BE2C (cell line): ENCODE results near the gene GALNT1.

Experiments
- DNase-seq: peaks from one replicate; pipeline ENCODE4 v3.0.0-alpha.2; 2020
- H3K27me3 ChIP-seq: fragments of 250-450 bp; sonication (Bioruptor Pico); 2 replicates; pipeline ENCODE4 v1.5.1; 2020; ENCODE audit warnings: mild to moderate bottlenecking
- H3K36me3 ChIP-seq: fragments of 250-450 bp; sonication (Bioruptor Pico); 2 replicates; pipeline ENCODE4 v1.5.1; 2020; ENCODE audit warnings: mild to moderate bottlenecking
- H3K4me1 ChIP-seq: fragments of 250-450 bp; sonication (Bioruptor Pico); 2 replicates; pipeline ENCODE4 v1.5.1; 2020
- H3K4me3 ChIP-seq: 2 replicates; pipeline ENCODE4 v1.5.1; 2011; ENCODE audit warnings: low read depth, low read length
- H3K9me3 ChIP-seq: fragments of 250-450 bp; sonication (Bioruptor Pico); 2 replicates; pipeline ENCODE4 v1.5.1; 2020
- TF ChIP-seq, protein P1 (sequence below): IDR thresholded peaks from 2 replicates; pipeline ENCODE4 v1.5.1; 2012; ENCODE audit warnings: mild to moderate bottlenecking, low read depth, low read length

The GALNT1 gene

DNA sequence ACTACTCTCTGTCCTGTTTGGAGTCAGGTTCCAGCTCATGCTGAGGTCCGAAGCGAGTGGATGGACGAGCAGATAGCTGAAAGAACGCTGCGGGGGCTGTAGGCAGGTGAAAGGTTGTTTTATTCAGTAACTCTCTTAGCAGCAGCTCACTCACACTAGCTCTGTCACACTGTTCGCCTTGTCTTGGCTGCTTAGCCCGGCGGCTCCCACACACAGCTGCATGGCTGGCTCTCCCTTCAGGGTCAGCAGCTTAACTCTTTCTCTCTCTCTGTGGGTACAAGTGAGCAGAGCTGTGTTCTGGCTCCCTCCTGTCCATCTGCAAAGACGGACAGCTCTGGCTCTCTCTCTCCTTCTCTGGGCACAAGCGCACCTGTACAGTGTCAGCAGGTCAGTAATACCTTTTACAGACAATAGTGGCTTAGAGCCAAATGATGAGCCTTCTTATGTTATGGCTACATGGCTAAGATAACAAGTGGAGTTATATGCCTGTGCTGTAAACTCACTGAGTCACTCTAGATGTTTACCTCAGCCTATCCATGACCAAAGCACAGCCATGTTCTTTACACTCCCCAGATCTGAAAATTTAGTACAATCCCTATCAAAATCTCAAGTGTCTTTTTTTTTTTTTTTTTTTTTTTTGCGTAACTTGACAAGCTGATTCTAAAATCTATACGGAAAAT is 149.3 kb downstream of the GALNT1 start:
- no peaks in the 10 kb centered on the region for H3K36me3 ChIP-seq
- DNase-seq = no peak
- no peaks in the 10 kb centered on the region for H3K9me3 ChIP-seq
- no peaks in the 10 kb centered on the region for H3K4me1 ChIP-seq
- TF ChIP-seq, protein P1, sequence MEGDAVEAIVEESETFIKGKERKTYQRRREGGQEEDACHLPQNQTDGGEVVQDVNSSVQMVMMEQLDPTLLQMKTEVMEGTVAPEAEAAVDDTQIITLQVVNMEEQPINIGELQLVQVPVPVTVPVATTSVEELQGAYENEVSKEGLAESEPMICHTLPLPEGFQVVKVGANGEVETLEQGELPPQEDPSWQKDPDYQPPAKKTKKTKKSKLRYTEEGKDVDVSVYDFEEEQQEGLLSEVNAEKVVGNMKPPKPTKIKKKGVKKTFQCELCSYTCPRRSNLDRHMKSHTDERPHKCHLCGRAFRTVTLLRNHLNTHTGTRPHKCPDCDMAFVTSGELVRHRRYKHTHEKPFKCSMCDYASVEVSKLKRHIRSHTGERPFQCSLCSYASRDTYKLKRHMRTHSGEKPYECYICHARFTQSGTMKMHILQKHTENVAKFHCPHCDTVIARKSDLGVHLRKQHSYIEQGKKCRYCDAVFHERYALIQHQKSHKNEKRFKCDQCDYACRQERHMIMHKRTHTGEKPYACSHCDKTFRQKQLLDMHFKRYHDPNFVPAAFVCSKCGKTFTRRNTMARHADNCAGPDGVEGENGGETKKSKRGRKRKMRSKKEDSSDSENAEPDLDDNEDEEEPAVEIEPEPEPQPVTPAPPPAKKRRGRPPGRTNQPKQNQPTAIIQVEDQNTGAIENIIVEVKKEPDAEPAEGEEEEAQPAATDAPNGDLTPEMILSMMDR = no peak
- H3K4me3 ChIP-seq = no peak overlapping the region
- no peaks in the 10 kb centered on the region for H3K27me3 ChIP-seq

DNA sequence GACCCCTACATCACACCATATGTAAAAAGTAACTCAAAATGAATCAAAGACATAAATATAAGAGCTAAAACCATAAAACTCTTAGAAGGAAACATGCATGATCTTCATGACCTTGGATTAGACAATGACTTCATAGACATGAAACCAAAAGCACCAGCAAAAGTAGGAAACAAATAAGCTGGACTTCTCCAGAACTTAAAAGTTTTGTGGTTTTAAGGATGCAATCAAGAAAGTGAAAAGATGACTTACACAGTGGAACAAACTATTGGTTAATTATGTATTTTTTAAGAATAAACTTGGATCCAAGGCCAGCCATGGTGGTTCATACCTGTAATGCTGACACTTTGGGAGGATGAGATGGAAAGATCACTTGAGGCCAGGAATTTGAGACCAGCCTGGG is 150.2 kb downstream of the GALNT1 start:
- H3K36me3 ChIP-seq = no peaks in the 10 kb centered on the region
- no peaks in the 10 kb centered on the region for H3K9me3 ChIP-seq
- TF ChIP-seq, protein P1 = no peak
- H3K4me3 ChIP-seq = no peak overlapping the region
- DNase-seq = no peak
- no peaks in the 10 kb centered on the region for H3K27me3 ChIP-seq
- no peaks in the 10 kb centered on the region for H3K4me1 ChIP-seq

GRCh38 chr18:35732162-35732561 is 150.6 kb downstream of the GALNT1 start:
- H3K4me3 ChIP-seq = no peak overlapping the region
- H3K9me3 ChIP-seq = no peaks in the 10 kb centered on the region
- H3K36me3 ChIP-seq = no peaks in the 10 kb centered on the region
- TF ChIP-seq, protein P1 = no peak
- no peaks in the 10 kb centered on the region for H3K4me1 ChIP-seq
- H3K27me3 ChIP-seq = no peaks in the 10 kb centered on the region
- no peak for DNase-seq

GRCh38 chr18:35732636-35733035 is 151.1 kb downstream of the GALNT1 start:
- Histone ChIP-seq H3K9me3 (no peaks in the 10 kb centered on the region), H3K36me3 (no peaks in the 10 kb centered on the region), H3K27me3 (no peaks in the 10 kb centered on the region), H3K4me3 (no peak overlapping the region), H3K4me1 (no peaks in the 10 kb centered on the region)
- TF ChIP-seq, protein P1 = no peak
- no peak for DNase-seq

- Histone ChIP-seq H3K36me3 (no peaks in the 10 kb centered on the region), H3K9me3 (no peaks in the 10 kb centered on the region), H3K4me3 (no peak overlapping the region), H3K27me3 (no peaks in the 10 kb centered on the region), H3K4me1 (no peaks in the 10 kb centered on the region)
- DNase-seq = no peak
- TF ChIP-seq, protein P1 = no peak
Observed at GRCh38 chr18:35733408-35733807, 151.9 kb downstream of the GALNT1 start.

DNA sequence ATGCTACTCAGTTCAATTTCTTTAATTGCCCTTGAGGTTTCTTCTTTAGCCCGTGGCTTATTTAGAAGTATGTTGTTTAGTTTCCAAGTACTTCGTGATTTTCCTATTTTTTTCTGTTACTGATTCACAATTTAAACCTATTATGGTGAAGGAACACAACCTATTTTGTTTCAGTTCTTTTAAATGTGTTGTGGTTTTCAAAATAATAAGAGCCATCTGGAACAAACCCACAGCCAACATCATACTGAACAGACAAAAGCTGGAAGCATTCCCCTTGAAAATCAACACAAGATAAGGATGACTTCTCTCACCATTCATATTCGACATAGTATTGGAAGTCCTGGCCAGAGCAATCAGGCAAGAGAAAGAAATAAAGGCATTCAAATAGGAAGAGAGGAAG is 155.2 kb downstream of the GALNT1 start:
- no peak for DNase-seq
- no peaks in the 10 kb centered on the region for H3K4me1 ChIP-seq
- H3K9me3 ChIP-seq = no peaks in the 10 kb centered on the region
- TF ChIP-seq, protein P1 = no peak
- H3K36me3 ChIP-seq = no peaks in the 10 kb centered on the region
- no peaks in the 10 kb centered on the region for H3K27me3 ChIP-seq
- H3K4me3 ChIP-seq = no peak overlapping the region
